CD14-positive monocyte (primary cell): ENCODE results near the gene ALDH7A1. TPM values are rescaled to one million over a fixed set of nuclear protein-coding genes. Genes with fewer than 3 reads are reported as not detected.
A peak's percentile ranks its signal among the peaks of the same experiment; 100 is the strongest.

Experiments
- DNase-seq, 3 donors: peaks; one replicate each; pipeline ENCODE4 v3.0.0-alpha.2; 2011 to 2022
- H2AFZ ChIP-seq: 2 replicates; pipeline ENCODE4 v1.6.0; 2012; ENCODE audit warnings: mild to moderate bottlenecking, low read depth, low read length, inconsistent platforms; ENCODE audit not compliant: insufficient read depth, poor library complexity, severe bottlenecking
- H3K27ac ChIP-seq, 2 donors: 1 replicate in 1 of 2; 2 replicates in 1 of 2; pipeline ENCODE4 v1.5.1; 2012 to 2013; ENCODE audit warnings: low read length in 2 of 2, control low read depth in 1 of 2, inconsistent platforms in 1 of 2, low read depth in 1 of 2, mild to moderate bottlenecking in 1 of 2
- H3K27me3 ChIP-seq, 2 donors: one replicate each; pipeline versions ENCODE4 v1.6.0 to v1.6.1; 2011 to 2013; ENCODE audit warnings: low read length in 2 of 2; ENCODE audit not compliant: control insufficient read depth in 2 of 2, insufficient read depth in 2 of 2
- H3K36me3 ChIP-seq, 2 donors: replicated peaks in 1 of 2; 1 replicate in 1 of 2; 2 replicates in 1 of 2; pipeline versions ENCODE4 v1.5.1 to v1.6.1; 2012 to 2013; ENCODE audit warnings: low read length in 2 of 2, control low read depth in 1 of 2, inconsistent platforms in 1 of 2, mild to moderate bottlenecking in 1 of 2; ENCODE audit not compliant: insufficient read depth in 2 of 2, control insufficient read depth in 1 of 2
- H3K4me1 ChIP-seq, 2 donors: 1 replicate in 1 of 2; 2 replicates in 1 of 2; pipeline versions ENCODE4 v1.5.1 to v1.6.1; 2012 to 2013; ENCODE audit warnings: low read length in 2 of 2, control low read depth in 1 of 2, inconsistent platforms in 1 of 2, mild to moderate bottlenecking in 1 of 2, moderate library complexity in 1 of 2; ENCODE audit not compliant: insufficient read depth in 2 of 2, control insufficient read depth in 1 of 2
- H3K4me2 ChIP-seq: replicated peaks from 2 replicates; pipeline ENCODE3; 2012; ENCODE audit warnings: low read length, moderate library complexity, mild to moderate bottlenecking; ENCODE audit not compliant: poor library complexity, severe bottlenecking; ENCODE audit errors: extremely low read depth
- H3K4me3 ChIP-seq, 3 experiments: fragments of 200-600 bp in 1 of 3; sonication (generic) in 1 of 3; replicated peaks in 1 of 3; 1 replicate in 2 of 3; 2 replicates in 1 of 3; pipeline ENCODE4 v1.5.1; 2011 to 2013; ENCODE audit warnings: low read length in 3 of 3, mild to moderate bottlenecking in 3 of 3, control low read depth in 2 of 3, low read depth in 2 of 3, inconsistent platforms in 1 of 3, moderate library complexity in 1 of 3
- H3K79me2 ChIP-seq: 2 replicates; pipeline ENCODE4 v1.6.0; 2012; ENCODE audit warnings: mild to moderate bottlenecking, control low read depth, inconsistent platforms, low read length, moderate library complexity; ENCODE audit not compliant: insufficient read depth
- H3K9ac ChIP-seq: 2 replicates; pipeline ENCODE4 v1.6.0; 2017; ENCODE audit warnings: low read length, mild to moderate bottlenecking; ENCODE audit not compliant: insufficient read depth, poor library complexity, severe bottlenecking
- H3K9me3 ChIP-seq, 2 donors: replicated peaks in 1 of 2; 1 replicate in 1 of 2; 2 replicates in 1 of 2; pipeline versions ENCODE4 v1.5.1 to v1.6.1; 2012 to 2013; ENCODE audit warnings: low read length in 2 of 2, control low read depth in 1 of 2; ENCODE audit not compliant: control insufficient read depth in 1 of 2, insufficient read depth in 1 of 2
- H4K20me1 ChIP-seq: 2 replicates; pipeline ENCODE4 v1.6.0; 2012; ENCODE audit warnings: mild to moderate bottlenecking, low read length, control low read depth, moderate library complexity; ENCODE audit not compliant: insufficient read depth
- H3K27ac Mint-ChIP-seq, 7 donors: one replicate each; pipeline ENCODE4 v1.8.0; 2020; ENCODE audit warnings: mild to moderate bottlenecking in 7 of 7, mixed read lengths in 7 of 7, moderate library complexity in 6 of 7, inconsistent platforms in 2 of 7
- H3K27me3 Mint-ChIP-seq, 3 donors: one replicate each; pipeline ENCODE4 v1.8.0; 2021 to 2022; ENCODE audit warnings: low read depth in 3 of 3, mild to moderate bottlenecking in 3 of 3, mixed read lengths in 3 of 3, moderate library complexity in 3 of 3, inconsistent platforms in 1 of 3
- H3K36me3 Mint-ChIP-seq, 2 donors: one replicate each; pipeline ENCODE4 v1.8.0; 2020; ENCODE audit warnings: mixed read lengths in 2 of 2, inconsistent platforms in 1 of 2, mild to moderate bottlenecking in 1 of 2
- H3K4me1 Mint-ChIP-seq: one replicate; pipeline ENCODE4 v1.8.0; 2020; ENCODE audit warnings: mild to moderate bottlenecking, mixed read lengths
- H3K4me3 Mint-ChIP-seq, 2 donors: one replicate each; pipeline ENCODE4 v1.8.0; 2020; ENCODE audit warnings: mild to moderate bottlenecking in 2 of 2, mixed read lengths in 2 of 2, moderate library complexity in 1 of 2
- H3K9me3 Mint-ChIP-seq, 7 donors: one replicate each; pipeline ENCODE4 v1.8.0; 2020 to 2022; ENCODE audit warnings: mixed read lengths in 7 of 7, mild to moderate bottlenecking in 6 of 7, moderate library complexity in 6 of 7, inconsistent platforms in 2 of 7
- WGBS: methylation state at CpG from one replicate; pipeline ENCODE4 v1.1.5; 2013; ENCODE audit warnings: missing lambda C conversion rate; ENCODE audit not compliant: insufficient coverage; 5-methylcytosine and 5-hydroxymethylcytosine counted together
- intact Hi-C, 2 donors: fragments of 100-400 bp; cut with micrococcal nuclease; formaldehyde crosslinking; loops; one replicate each; pipeline versions ENCODE4 v1.15.0 to v1.15.1; 2023
- polyA plus RNA-seq, 3 donors: library from polyadenylated mRNA; depleted of rRNA in 1 of 3; unstranded in 2 of 3; stranded (reverse) in 1 of 3; fragments of 300-500 nt in 2 of 3; fragments of >200 nt in 1 of 3; fragmentation: Illumina TruSeq in 2 of 3; gene quantifications; 1 replicate in 2 of 3; 2 replicates in 1 of 3; pipeline ENCODE4 v1.2.3, GENCODE V29; 2012 to 2021
- TF ChIP-seq, protein P1 (sequence below): fragments of 200-600 bp; IDR thresholded peaks from one replicate; pipeline ENCODE4 v1.8.0; 2022; ENCODE audit warnings: antibody characterized with exemption, mild to moderate bottlenecking

The ALDH7A1 gene
- polyA plus RNA-seq, 3 donors, result 0.44 to 0.67 (median 0.59) TPM

GRCh38 chr5:126605525-126605924 is 10.5 kb upstream of the ALDH7A1 start:
- TF ChIP-seq, protein P1, sequence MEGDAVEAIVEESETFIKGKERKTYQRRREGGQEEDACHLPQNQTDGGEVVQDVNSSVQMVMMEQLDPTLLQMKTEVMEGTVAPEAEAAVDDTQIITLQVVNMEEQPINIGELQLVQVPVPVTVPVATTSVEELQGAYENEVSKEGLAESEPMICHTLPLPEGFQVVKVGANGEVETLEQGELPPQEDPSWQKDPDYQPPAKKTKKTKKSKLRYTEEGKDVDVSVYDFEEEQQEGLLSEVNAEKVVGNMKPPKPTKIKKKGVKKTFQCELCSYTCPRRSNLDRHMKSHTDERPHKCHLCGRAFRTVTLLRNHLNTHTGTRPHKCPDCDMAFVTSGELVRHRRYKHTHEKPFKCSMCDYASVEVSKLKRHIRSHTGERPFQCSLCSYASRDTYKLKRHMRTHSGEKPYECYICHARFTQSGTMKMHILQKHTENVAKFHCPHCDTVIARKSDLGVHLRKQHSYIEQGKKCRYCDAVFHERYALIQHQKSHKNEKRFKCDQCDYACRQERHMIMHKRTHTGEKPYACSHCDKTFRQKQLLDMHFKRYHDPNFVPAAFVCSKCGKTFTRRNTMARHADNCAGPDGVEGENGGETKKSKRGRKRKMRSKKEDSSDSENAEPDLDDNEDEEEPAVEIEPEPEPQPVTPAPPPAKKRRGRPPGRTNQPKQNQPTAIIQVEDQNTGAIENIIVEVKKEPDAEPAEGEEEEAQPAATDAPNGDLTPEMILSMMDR, result no peak
- WGBS, result 100% methylated on average over 1 of the region's 5 CpGs
- peaks cover 44% of the 10 kb centered on the region for H4K20me1 ChIP-seq
- no peak overlapping the region for H3K27ac ChIP-seq
- Mint-ChIP-seq H3K27me3 (no peaks in the 10 kb centered on the region), H3K27ac (no peak overlapping the region), H3K4me1 (peaks cover 22% of the 10 kb centered on the region), H3K36me3 (peaks cover 48 to 70% of the 10 kb centered on the region in 2 donors), H3K4me3 (no peak overlapping the region), H3K9me3 (no peaks in the 10 kb centered on the region)
- peaks cover 8 to 10% of the 10 kb centered on the region in 2 donors for H3K4me1 ChIP-seq
- no peaks in the 10 kb centered on the region for H3K9me3 ChIP-seq
- no peak overlapping the region for H3K4me2 ChIP-seq
- H3K36me3 ChIP-seq, result peaks cover 52 to 73% of the 10 kb centered on the region in 2 donors
- no peak for DNase-seq
- H3K79me2 ChIP-seq, result peaks cover 71% of the 10 kb centered on the region
- H3K4me3 ChIP-seq, result no peak overlapping the region
- H2AFZ ChIP-seq, result no peak overlapping the region
- intact Hi-C loops, result no loop called here
- no peaks in the 10 kb centered on the region for H3K27me3 ChIP-seq
- no peak overlapping the region for H3K9ac ChIP-seq

DNA sequence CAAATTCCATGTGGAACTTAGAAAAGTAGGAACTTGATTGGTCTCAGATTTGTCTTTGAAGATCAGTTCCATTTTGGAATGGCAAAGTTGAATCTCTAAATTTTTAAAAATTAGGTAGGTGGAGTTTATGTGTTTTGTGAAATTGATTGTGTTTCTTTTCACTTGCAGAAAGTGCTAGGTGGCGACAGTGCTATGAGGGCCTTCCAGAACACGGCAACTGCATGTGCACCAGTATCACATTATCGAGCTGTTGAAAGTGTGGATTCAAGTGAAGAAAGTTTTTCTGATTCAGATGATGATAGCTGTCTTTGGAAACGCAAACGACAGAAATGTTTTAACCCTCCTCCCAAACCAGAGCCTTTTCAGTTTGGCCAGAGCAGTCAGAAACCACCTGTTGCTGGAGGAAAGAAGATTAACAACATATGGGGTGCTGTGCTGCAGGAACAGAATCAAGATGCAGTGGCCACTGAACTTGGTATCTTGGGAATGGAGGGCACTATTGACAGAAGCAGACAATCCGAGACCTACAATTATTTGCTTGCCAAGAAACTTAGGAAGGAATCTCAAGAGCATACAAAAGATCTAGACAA is 8.5 kb upstream of the ALDH7A1 start:
- peaks cover 39 to 53% of the 10 kb centered on the region in 2 donors for H3K36me3 Mint-ChIP-seq

More for the DNA sequence above, 8.5 kb upstream of the ALDH7A1 start:
- TF ChIP-seq, protein P1, result no peak
- Histone ChIP-seq H3K4me3 (no peak overlapping the region), H3K27me3 (no peaks in the 10 kb centered on the region), H3K79me2 (peaks cover 65% of the 10 kb centered on the region), H3K9me3 (no peaks in the 10 kb centered on the region), H3K4me2 (no peak overlapping the region), H2AFZ (no peak overlapping the region), H3K27ac (no peak overlapping the region), H3K9ac (no peak overlapping the region), H3K4me1 (peaks cover 16 to 22% of the 10 kb centered on the region in 2 donors), H3K36me3 (peaks cover 33 to 52% of the 10 kb centered on the region in 2 donors), H4K20me1 (peaks cover 44% of the 10 kb centered on the region)
- H3K9me3 Mint-ChIP-seq, result no peaks in the 10 kb centered on the region
- intact Hi-C loops, result no loop called here
- peak overlapping the region in 1 of 7 donors; percentile 2 for H3K27ac Mint-ChIP-seq
- H3K4me1 Mint-ChIP-seq, result peaks cover 31% of the 10 kb centered on the region
- H3K27me3 Mint-ChIP-seq, result peaks cover 0 to 3% (median 2%) of the 10 kb centered on the region in 3 donors
- whole genome bisulfite sequencing, result 100% methylated on average over 2 of the region's 6 CpGs
- no peak overlapping the region for H3K4me3 Mint-ChIP-seq
- DNase-seq, result no peak
